Testis (tissue), 2 donors: ENCODE results near the gene ITPK1.

ENCODE experiments used
- CTCF ChIP-seq, 3 experiments: fragments of 450-650 bp in 2 of 3; fragments of 200-600 bp in 1 of 3; sonication (generic) in 1 of 3; IDR thresholded peaks; one replicate each; pipeline ENCODE4 v1.5.1; 2016 to 2019; ENCODE audit warnings: antibody characterized with exemption in 3 of 3, mild to moderate bottlenecking in 2 of 3, moderate library complexity in 1 of 3
- POLR2A ChIP-seq: fragments of 450-650 bp; IDR thresholded peaks from one replicate; pipeline ENCODE4 v1.6.1; 2017; ENCODE audit warnings: antibody characterized with exemption, mild to moderate bottlenecking, moderate library complexity

DNA sequence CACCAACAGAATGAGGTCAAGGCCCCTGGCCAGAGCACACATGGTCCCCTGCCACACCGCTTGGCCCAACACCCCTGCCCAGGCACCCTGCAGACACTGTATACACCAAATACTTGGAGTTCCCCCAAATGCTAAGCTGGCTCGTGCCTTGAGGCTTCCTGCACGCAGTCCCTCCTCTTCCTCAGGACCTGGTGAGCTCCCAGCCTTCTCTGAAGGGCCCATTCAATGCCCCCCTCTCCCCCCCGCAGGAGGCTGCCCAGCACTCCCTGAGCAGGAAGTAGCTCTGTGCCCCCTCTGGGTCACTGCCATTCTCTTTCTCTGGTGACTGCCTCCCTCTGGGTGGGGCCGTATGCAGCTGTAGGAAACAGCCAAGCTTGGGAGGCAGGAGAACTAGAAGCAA is 75.3 kb downstream of the ITPK1 start:
- TF ChIP-seq POLR2A (no peak), CTCF (IDR thresholded peaks at IDR 0.05) (no peak)
